ENCODE results near the gene SKIDA1. TPM values are rescaled to one million over a fixed set of nuclear protein-coding genes. Genes with fewer than 3 reads are reported as not detected.

The SKIDA1 gene
- total RNA-seq, 1 experiment from 2014 or later = 4.4 TPM

GRCh38 chr10:21482821-21483220 is 42.7 kb downstream of the SKIDA1 start:
- no TSS peak for BruUV-seq (replicated peaks)
- ChIA-PET POLR2A (ENCODE audit: low non-redundant PET) (no interaction called here), CTCF (no interaction called here)
- no peaks in the 10 kb centered on the region for H3K9me3 ChIP-seq (ENCODE audit: low read depth, low read length, poor library complexity, severe bottlenecking)
- H3K4me1 ChIP-seq (ENCODE audit: insufficient read depth, low read length, poor library complexity, severe bottlenecking) = no peaks in the 10 kb centered on the region
- intact Hi-C loops (cut with micrococcal nuclease; ENCODE audit: unreplicated experiment) = no loop called here
- H3K27ac ChIP-seq (ENCODE audit: low read depth, low read length, poor library complexity, severe bottlenecking) = no peak overlapping the region
- TF ChIP-seq CTCF (conservative IDR thresholded peaks at IDR 0.05; ENCODE audit: low read depth, low read length) (no peak), EZH2 (IDR thresholded peaks at IDR 0.05; ENCODE audit: borderline replicate concordance, low read depth, low read length, poor library complexity, severe bottlenecking) (no peak)
- no peak overlapping the region for H3K4me3 ChIP-seq (ENCODE audit: low read depth, low read length, poor library complexity, severe bottlenecking)
- H3K36me3 ChIP-seq (ENCODE audit: insufficient read depth, low read length, poor library complexity, severe bottlenecking) = no peaks in the 10 kb centered on the region
- no peaks in the 10 kb centered on the region for H3K27me3 ChIP-seq (replicated peaks; ENCODE audit: insufficient read depth, low read depth, low read length, poor library complexity)
- DNase-seq (ENCODE audit: low spot score) = no peak

DNA sequence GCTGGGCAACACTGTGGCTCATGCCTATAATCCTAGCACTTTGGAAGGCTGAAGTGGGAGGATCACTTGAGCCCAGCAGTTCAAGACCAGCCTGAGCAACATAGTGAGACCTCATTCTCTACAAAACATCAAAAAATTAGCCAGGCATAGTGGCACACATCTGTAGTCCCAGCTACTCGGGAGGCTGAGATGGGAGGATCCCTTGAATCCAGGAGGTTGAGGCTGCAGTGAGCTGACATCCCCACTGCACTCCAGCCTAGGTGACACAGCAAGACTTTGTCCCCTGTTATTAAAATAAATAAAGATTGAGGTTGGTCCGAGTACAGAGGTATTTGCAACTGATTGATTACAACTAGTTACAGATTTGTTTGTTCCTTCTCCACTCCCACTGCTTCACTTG is 44.1 kb downstream of the SKIDA1 start:
- no peak for DNase-seq (ENCODE audit: low spot score)
- ChIA-PET POLR2A (ENCODE audit: low non-redundant PET) (no interaction called here), CTCF (no interaction called here)
- TF ChIP-seq EZH2 (IDR thresholded peaks at IDR 0.05; ENCODE audit: borderline replicate concordance, low read depth, low read length, poor library complexity, severe bottlenecking) (no peak), CTCF (conservative IDR thresholded peaks at IDR 0.05; ENCODE audit: low read depth, low read length) (no peak)
- Histone ChIP-seq H3K27ac (ENCODE audit: low read depth, low read length, poor library complexity, severe bottlenecking) (no peak overlapping the region), H3K27me3 (replicated peaks; ENCODE audit: insufficient read depth, low read depth, low read length, poor library complexity) (no peaks in the 10 kb centered on the region), H3K4me1 (ENCODE audit: insufficient read depth, low read length, poor library complexity, severe bottlenecking) (no peaks in the 10 kb centered on the region), H3K9me3 (ENCODE audit: low read depth, low read length, poor library complexity, severe bottlenecking) (no peaks in the 10 kb centered on the region), H3K4me3 (ENCODE audit: low read depth, low read length, poor library complexity, severe bottlenecking) (no peak overlapping the region), H3K36me3 (ENCODE audit: insufficient read depth, low read length, poor library complexity, severe bottlenecking) (no peaks in the 10 kb centered on the region)
- intact Hi-C loops (cut with micrococcal nuclease; ENCODE audit: unreplicated experiment) = no loop called here
- BruUV-seq (replicated peaks) = no TSS peak

GRCh38 chr10:21479570-21480315 is 45.7 kb downstream of the SKIDA1 start:
- POLR2A ChIA-PET (ENCODE audit: low non-redundant PET) = no interaction called here
- TF ChIP-seq EZH2 (IDR thresholded peaks at IDR 0.05; ENCODE audit: borderline replicate concordance, low read depth, low read length, poor library complexity, severe bottlenecking) (no peak), CTCF (conservative IDR thresholded peaks at IDR 0.05; ENCODE audit: low read depth, low read length) (no peak)
- intact Hi-C loops (cut with micrococcal nuclease; ENCODE audit: unreplicated experiment) = no loop called here
- H3K9me3 ChIP-seq (ENCODE audit: low read depth, low read length, poor library complexity, severe bottlenecking) = no peaks in the 10 kb centered on the region
- CTCF ChIA-PET = no interaction called here
- DNase-seq (ENCODE audit: low spot score) = no peak
- no peaks in the 10 kb centered on the region for H3K4me1 ChIP-seq (ENCODE audit: insufficient read depth, low read length, poor library complexity, severe bottlenecking)
- H3K36me3 ChIP-seq (ENCODE audit: insufficient read depth, low read length, poor library complexity, severe bottlenecking) = no peaks in the 10 kb centered on the region
- H3K27me3 ChIP-seq (replicated peaks; ENCODE audit: insufficient read depth, low read depth, low read length, poor library complexity) = no peaks in the 10 kb centered on the region
- BruUV-seq (replicated peaks) = no TSS peak
- no peak overlapping the region for H3K4me3 ChIP-seq (ENCODE audit: low read depth, low read length, poor library complexity, severe bottlenecking)
- H3K27ac ChIP-seq (ENCODE audit: low read depth, low read length, poor library complexity, severe bottlenecking) = no peak overlapping the region
